Stimulated activated CD8-positive, alpha-beta memory T cell treated with anti-CD3 and anti-CD28 coated beads, Interleukin-4, amount 100 ng/mL, for 24 hours (primary cell): ENCODE data around the gene TBX18.

Experiments used
- DNase-seq: peaks from one replicate; pipeline ENCODE4 v3.0.0-alpha.2; 2020; ENCODE audit warnings: low read depth

TBX18 gene

GRCh38 chr6:84772428-84773132 lies 8.2 kb upstream of the TBX18 start:
- no peak for DNase-seq

GRCh38 chr6:84771756-84772356 lies 7.5 kb upstream of the TBX18 start:
- DNase-seq, result no peak

DNA sequence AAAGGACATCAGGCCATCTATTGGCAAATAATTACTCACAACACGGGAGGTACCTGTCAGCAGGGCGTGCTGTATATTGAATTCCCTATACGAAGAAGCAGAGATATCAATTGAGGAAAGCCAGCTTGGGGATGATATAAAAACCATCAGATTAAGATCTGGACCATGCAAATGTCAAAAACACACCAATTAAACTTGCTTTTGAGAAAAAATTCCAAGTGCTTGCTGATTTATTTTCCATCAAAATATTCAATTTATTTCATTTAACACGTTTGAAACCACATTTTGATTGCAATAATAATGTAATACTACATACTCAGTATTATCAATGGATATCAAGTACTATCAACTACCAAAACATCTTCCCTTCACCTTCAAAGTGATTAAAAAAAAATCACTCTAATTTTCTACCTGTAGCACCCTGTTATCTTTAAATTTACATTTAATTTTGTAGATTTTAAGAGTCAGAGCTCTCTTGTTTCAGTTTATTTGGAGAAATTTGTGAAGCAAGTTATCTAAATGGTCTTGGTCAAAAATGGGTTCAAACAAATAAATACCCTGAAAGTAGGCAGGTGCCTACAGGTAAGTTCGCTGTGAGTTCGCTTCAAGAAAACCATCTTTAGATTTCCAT lies 6.8 kb upstream of the TBX18 start:
- no peak for DNase-seq

DNA sequence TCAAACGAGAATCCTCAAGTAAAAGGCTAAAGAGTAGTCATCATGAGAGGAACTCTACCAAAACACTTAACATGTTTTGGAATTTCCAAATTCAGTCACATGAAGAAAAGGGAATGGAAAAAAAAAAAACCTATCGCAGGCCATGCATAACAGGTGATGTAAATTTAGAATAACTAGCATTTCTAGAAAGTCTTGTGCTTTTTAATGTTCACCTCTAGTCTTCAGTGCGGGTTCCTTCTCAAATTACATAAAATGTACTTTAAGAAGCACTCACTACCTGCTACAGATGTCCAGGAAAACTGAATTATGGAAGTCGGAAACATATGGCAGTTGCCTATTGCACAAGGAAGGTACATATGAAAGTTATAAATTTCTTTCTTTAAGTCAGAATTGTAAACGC lies 6.1 kb upstream of the TBX18 start:
- no peak for DNase-seq

- DNase-seq, result no peak
These were observed 4.9 kb upstream of the TBX18 start for GRCh38 chr6:84769306-84769705.

GRCh38 chr6:84768442-84769174 lies 4.2 kb upstream of the TBX18 start:
- DNase-seq, result no peak

- DNase-seq, result no peak
These were observed 3.3 kb upstream of the TBX18 start for GRCh38 chr6:84767526-84768201.

- no peak for DNase-seq
These were observed 2.6 kb upstream of the TBX18 start for GRCh38 chr6:84766799-84767525.

- no peak for DNase-seq
These were observed 1.9 kb upstream of the TBX18 start for GRCh38 chr6:84766118-84766798.

GRCh38 chr6:84763886-84764331 lies 489 bp downstream of the TBX18 start:
- DNase-seq, result no peak

DNA sequence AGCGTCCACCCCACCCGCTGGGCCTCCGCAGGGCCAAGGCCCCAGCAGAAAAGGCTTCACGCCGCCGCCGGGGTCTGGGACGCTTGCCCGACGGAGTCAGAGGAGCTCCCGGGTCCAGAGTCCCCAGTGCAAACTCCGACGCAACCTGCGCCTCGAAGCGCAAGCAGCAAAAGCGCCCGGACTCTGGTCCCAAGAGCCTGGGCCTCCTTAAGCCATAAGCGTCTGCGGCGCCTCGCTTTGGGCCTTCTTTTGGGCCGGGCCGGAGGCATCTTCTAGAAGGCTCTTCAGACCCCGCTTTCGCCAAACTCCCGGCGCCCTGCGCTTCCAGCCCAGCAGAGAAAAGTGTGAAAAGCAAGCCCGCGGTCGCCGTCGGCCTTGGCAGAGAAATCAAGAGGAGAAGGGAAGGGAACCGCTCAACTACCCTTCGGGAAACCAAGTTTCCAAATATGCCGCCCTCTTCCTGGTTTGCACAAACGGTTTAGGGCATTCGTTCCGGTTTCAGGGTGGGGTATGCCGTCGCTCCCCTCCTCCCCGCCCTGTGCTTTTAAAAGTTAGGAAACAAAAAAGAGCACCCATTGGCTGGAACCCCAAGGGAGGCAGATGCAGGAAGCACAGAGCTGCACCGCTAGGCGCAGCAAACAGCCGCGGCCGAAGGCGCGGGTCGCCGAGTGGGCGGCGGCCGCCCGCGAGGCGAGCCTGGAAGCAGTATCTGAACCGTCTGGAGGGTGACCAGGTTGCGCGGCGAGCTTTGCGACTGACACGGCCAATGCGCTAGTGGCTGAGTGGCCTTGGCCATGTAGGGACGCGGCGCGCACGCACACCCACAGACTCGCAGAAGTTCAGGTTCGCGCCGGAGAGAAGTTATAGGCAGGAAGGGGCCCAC lies 1.2 kb downstream of the TBX18 start:
- no peak for DNase-seq

- no peak for DNase-seq
These were observed 2.0 kb downstream of the TBX18 start for GRCh38 chr6:84762220-84763002.

DNA sequence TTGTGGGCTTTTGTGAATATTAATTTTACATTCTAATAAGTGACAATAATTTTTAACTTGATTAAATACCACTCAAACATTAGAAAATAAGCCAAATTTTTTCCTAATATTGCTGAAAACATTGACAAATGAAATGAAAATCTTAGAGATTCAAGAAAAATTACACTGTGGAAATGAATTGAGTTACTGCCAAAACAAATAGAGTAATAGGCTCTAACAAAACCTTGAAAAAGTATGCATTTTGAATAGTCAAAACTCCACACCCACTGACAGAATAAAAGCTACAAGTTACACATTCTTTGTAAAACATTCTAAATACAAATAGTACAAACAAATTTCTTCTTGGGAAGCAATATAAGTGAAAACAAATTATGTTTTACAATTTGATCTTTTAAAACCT lies 5.9 kb downstream of the TBX18 start:
- DNase-seq, result no peak

- no peak for DNase-seq
These were observed 7.5 kb downstream of the TBX18 start for GRCh38 chr6:84756877-84757276.

- DNase-seq, result no peak
These were observed 7.9 kb downstream of the TBX18 start for GRCh38 chr6:84756466-84756865.

GRCh38 chr6:84753173-84753572 lies 11.2 kb downstream of the TBX18 start:
- no peak for DNase-seq

DNA sequence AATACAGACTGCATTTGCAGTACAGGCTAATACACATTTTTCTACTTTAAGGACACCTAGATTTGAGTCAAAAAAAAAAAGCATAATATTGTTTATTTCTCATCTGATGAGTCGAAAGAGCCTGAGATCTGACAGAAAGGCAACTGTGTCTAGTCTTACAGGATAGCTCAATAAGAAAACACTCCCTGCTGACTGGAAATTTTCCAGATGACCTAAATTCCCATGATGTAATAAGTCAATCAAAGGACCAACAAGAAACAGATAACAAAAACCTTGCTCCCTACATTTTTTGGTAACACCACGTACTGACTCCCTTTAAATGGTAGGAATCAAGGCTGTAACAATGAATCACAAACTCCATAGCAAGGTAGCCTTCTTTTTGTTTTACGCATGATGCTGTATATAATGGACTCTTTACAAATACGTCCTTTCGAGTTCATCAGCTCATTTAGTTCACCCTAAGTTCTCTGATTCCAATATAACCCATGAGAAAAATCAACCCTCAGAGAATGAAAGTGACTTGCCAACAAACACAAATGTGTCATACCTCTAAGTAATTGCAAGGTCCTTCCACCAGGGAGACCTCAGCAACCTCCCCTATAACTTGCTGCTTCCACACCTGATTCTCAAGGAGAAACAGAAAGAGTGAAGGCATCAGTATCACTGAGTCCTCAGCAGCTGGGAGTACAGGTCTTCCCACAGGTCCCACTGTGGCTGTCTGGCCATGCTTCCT lies 12.1 kb downstream of the TBX18 start:
- DNase-seq, result no peak

- DNase-seq, result no peak
These were observed 15.2 kb downstream of the TBX18 start for GRCh38 chr6:84749181-84749580.
